Skeletal muscle satellite cell (primary cell): ENCODE measurements around the gene HPCA.

Experiments
- H3K27me3 ChIP-seq: 2 replicates; pipeline ENCODE4 v1.7.0; 2013; ENCODE audit warnings: low read length; ENCODE audit not compliant: control insufficient read depth, insufficient read depth
- H3K36me3 ChIP-seq: 2 replicates; pipeline ENCODE4 v1.7.0; 2013; ENCODE audit warnings: mild to moderate bottlenecking, control low read depth, low read length; ENCODE audit not compliant: insufficient read depth
- H3K4me1 ChIP-seq: 2 replicates; pipeline ENCODE4 v1.7.0; 2013; ENCODE audit warnings: low read length; ENCODE audit not compliant: control insufficient read depth, insufficient read depth
- H3K4me2 ChIP-seq: 2 replicates; pipeline ENCODE4 v1.7.0; 2013; ENCODE audit warnings: mild to moderate bottlenecking, low read length
- H3K4me3 ChIP-seq: 2 replicates; pipeline ENCODE4 v1.7.0; 2013; ENCODE audit warnings: low read length
- H3K9ac ChIP-seq: 2 replicates; pipeline ENCODE4 v1.7.0; 2013; ENCODE audit warnings: mild to moderate bottlenecking, low read depth, low read length, moderate library complexity
- H3K9me3 ChIP-seq: replicated peaks from 2 replicates; pipeline ENCODE4 v1.7.0; 2013; ENCODE audit warnings: mild to moderate bottlenecking, control low read depth, low read length

The HPCA gene

GRCh38 chr1:32917521-32917920, 31.2 kb downstream of the HPCA start:
- peaks cover 21% of the 10 kb centered on the region for H3K4me1 ChIP-seq
- H3K4me3 ChIP-seq, result no peak overlapping the region
- H3K9ac ChIP-seq, result no peak overlapping the region
- H3K36me3 ChIP-seq, result no peaks in the 10 kb centered on the region
- no peaks in the 10 kb centered on the region for H3K9me3 ChIP-seq
- no peaks in the 10 kb centered on the region for H3K27me3 ChIP-seq
- no peak overlapping the region for H3K4me2 ChIP-seq

- Histone ChIP-seq H3K36me3 (no peaks in the 10 kb centered on the region), H3K4me2 (no peak overlapping the region), H3K4me1 (peaks cover 21% of the 10 kb centered on the region), H3K9ac (no peak overlapping the region), H3K27me3 (no peaks in the 10 kb centered on the region), H3K9me3 (no peaks in the 10 kb centered on the region), H3K4me3 (no peak overlapping the region)
Observed at GRCh38 chr1:32918179-32918578, 31.9 kb downstream of the HPCA start.

GRCh38 chr1:32919811-32920733, 33.8 kb downstream of the HPCA start:
- peak overlapping the region; percentile 51 for H3K4me2 ChIP-seq
- no peaks in the 10 kb centered on the region for H3K36me3 ChIP-seq
- H3K9me3 ChIP-seq, result no peaks in the 10 kb centered on the region
- H3K9ac ChIP-seq, result no peak overlapping the region
- H3K4me1 ChIP-seq, result peaks cover 21% of the 10 kb centered on the region
- no peak overlapping the region for H3K4me3 ChIP-seq
- peaks cover 9% of the 10 kb centered on the region for H3K27me3 ChIP-seq

GRCh38 chr1:32920833-32921232, 34.5 kb downstream of the HPCA start:
- no peaks in the 10 kb centered on the region for H3K36me3 ChIP-seq
- H3K9ac ChIP-seq, result no peak overlapping the region
- H3K4me1 ChIP-seq, result peaks cover 21% of the 10 kb centered on the region
- no peak overlapping the region for H3K4me2 ChIP-seq
- H3K4me3 ChIP-seq, result no peak overlapping the region
- peaks cover 14% of the 10 kb centered on the region for H3K27me3 ChIP-seq
- H3K9me3 ChIP-seq, result no peaks in the 10 kb centered on the region

- Histone ChIP-seq H3K4me2 (no peak overlapping the region), H3K27me3 (peaks cover 17% of the 10 kb centered on the region), H3K4me1 (peaks cover 14% of the 10 kb centered on the region), H3K9me3 (no peaks in the 10 kb centered on the region), H3K4me3 (no peak overlapping the region), H3K9ac (no peak overlapping the region), H3K36me3 (no peaks in the 10 kb centered on the region)
Observed at GRCh38 chr1:32924881-32925344, 38.6 kb downstream of the HPCA start.

- no peak overlapping the region for H3K4me2 ChIP-seq
- H3K27me3 ChIP-seq, result peaks cover 17% of the 10 kb centered on the region
- no peak overlapping the region for H3K9ac ChIP-seq
- H3K36me3 ChIP-seq, result no peaks in the 10 kb centered on the region
- no peak overlapping the region for H3K4me3 ChIP-seq
- no peaks in the 10 kb centered on the region for H3K9me3 ChIP-seq
- peaks cover 8% of the 10 kb centered on the region for H3K4me1 ChIP-seq
Observed at GRCh38 chr1:32925403-32926162, 39.3 kb downstream of the HPCA start.

GRCh38 chr1:32926562-32926961, 40.3 kb downstream of the HPCA start:
- H3K4me2 ChIP-seq, result no peak overlapping the region
- H3K9me3 ChIP-seq, result no peaks in the 10 kb centered on the region
- H3K4me3 ChIP-seq, result no peak overlapping the region
- H3K27me3 ChIP-seq, result peaks cover 17% of the 10 kb centered on the region
- no peaks in the 10 kb centered on the region for H3K4me1 ChIP-seq
- no peak overlapping the region for H3K9ac ChIP-seq
- no peaks in the 10 kb centered on the region for H3K36me3 ChIP-seq

GRCh38 chr1:32927441-32927840, 41.1 kb downstream of the HPCA start:
- Histone ChIP-seq H3K9me3 (no peaks in the 10 kb centered on the region), H3K27me3 (peaks cover 17% of the 10 kb centered on the region), H3K4me2 (no peak overlapping the region), H3K36me3 (no peaks in the 10 kb centered on the region), H3K4me1 (no peaks in the 10 kb centered on the region), H3K9ac (no peak overlapping the region), H3K4me3 (no peak overlapping the region)

GRCh38 chr1:32928285-32928684, 42.0 kb downstream of the HPCA start:
- Histone ChIP-seq H3K27me3 (peaks cover 17% of the 10 kb centered on the region), H3K9ac (no peak overlapping the region), H3K4me3 (no peak overlapping the region), H3K4me1 (no peaks in the 10 kb centered on the region), H3K36me3 (no peaks in the 10 kb centered on the region), H3K4me2 (no peak overlapping the region), H3K9me3 (no peaks in the 10 kb centered on the region)

- peaks cover 17% of the 10 kb centered on the region for H3K27me3 ChIP-seq
- no peaks in the 10 kb centered on the region for H3K36me3 ChIP-seq
- H3K9me3 ChIP-seq, result no peaks in the 10 kb centered on the region
- H3K4me1 ChIP-seq, result no peaks in the 10 kb centered on the region
- no peak overlapping the region for H3K9ac ChIP-seq
- H3K4me2 ChIP-seq, result no peak overlapping the region
- H3K4me3 ChIP-seq, result no peak overlapping the region
Observed at GRCh38 chr1:32928715-32929114, 42.4 kb downstream of the HPCA start.

- Histone ChIP-seq H3K36me3 (no peaks in the 10 kb centered on the region), H3K9ac (no peak overlapping the region), H3K4me3 (no peak overlapping the region), H3K27me3 (peaks cover 14% of the 10 kb centered on the region), H3K4me2 (no peak overlapping the region), H3K4me1 (no peaks in the 10 kb centered on the region), H3K9me3 (no peaks in the 10 kb centered on the region)
Observed at GRCh38 chr1:32929366-32929765, 43.1 kb downstream of the HPCA start.
